IMR-90 (cell line): ENCODE data around the gene KRTAP5-5. TPM values are rescaled to one million over a fixed set of nuclear protein-coding genes. Genes with fewer than 3 reads are reported as not detected.
A peak's percentile ranks its signal among the peaks of the same experiment; 100 is the strongest.

ENCODE experiments used
- ATAC-seq: fragments of 200-7000 bp; cut with Tn5 transposase; 2 replicates; pipeline ENCODE4 v1.9.1; 2020; ENCODE audit warnings: low read depth, mild to moderate bottlenecking, moderate library complexity
- BruUV-seq: library from RNA; stranded (reverse); fragments of 400-500 nt; replicated peaks from 2 replicates; lab custom pipeline; 2021; lab: Mats Ljungman, UMichigan
- CTCF ChIA-PET: fragments of 300-600 bp; formaldehyde crosslinking; extraction: SDS; loops from one replicate; lab custom pipeline; 2021; ENCODE audit warnings: antibody characterized with exemption; lab: Yijun Ruan, JAX
- POLR2A ChIA-PET: fragments of 300-600 bp; sonication (Branson Sonifier 250); formaldehyde crosslinking; loops from one replicate; lab custom pipeline; 2022; ENCODE audit warnings: antibody characterized with exemption; ENCODE audit not compliant: unreplicated experiment; lab: Charles Lee
- DNase-seq: peaks from one replicate; pipeline ENCODE4 v3.0.0; 2013
- H2AFZ ChIP-seq: replicated peaks from 2 replicates; pipeline ENCODE3; 2013; ENCODE audit warnings: low read length, mild to moderate bottlenecking; ENCODE audit not compliant: poor library complexity
- H2AK5ac ChIP-seq: 2 replicates; pipeline ENCODE4 v1.6.1; 2013; ENCODE audit warnings: low read depth, low read length, inconsistent platforms
- H2AK9ac ChIP-seq: replicated peaks from 2 replicates; pipeline ENCODE3; 2013; ENCODE audit warnings: mild to moderate bottlenecking, low read depth, low read length, moderate library complexity; ENCODE audit not compliant: poor library complexity
- H2BK120ac ChIP-seq: 2 replicates; pipeline ENCODE4 v1.6.1; 2013; ENCODE audit warnings: low read depth, low read length, inconsistent platforms
- H2BK15ac ChIP-seq: 3 replicates; pipeline ENCODE4 v1.6.1; 2013; ENCODE audit warnings: low read depth, low read length, inconsistent platforms
- H2BK20ac ChIP-seq: 2 replicates; pipeline ENCODE4 v1.6.1; 2013; ENCODE audit warnings: low read depth, mild to moderate bottlenecking, inconsistent platforms, low read length, moderate library complexity
- H2BK5ac ChIP-seq: 2 replicates; pipeline ENCODE4 v1.6.1; 2013; ENCODE audit warnings: mild to moderate bottlenecking, low read depth, low read length, inconsistent platforms; ENCODE audit not compliant: poor library complexity, severe bottlenecking
- H3K14ac ChIP-seq: replicated peaks from 2 replicates; pipeline ENCODE4 v1.6.1; 2013; ENCODE audit warnings: low read depth, low read length, inconsistent platforms
- H3K18ac ChIP-seq: 2 replicates; pipeline ENCODE4 v1.6.1; 2013; ENCODE audit warnings: low read depth, low read length, control low read depth
- H3K23ac ChIP-seq: 2 replicates; pipeline ENCODE4 v1.6.1; 2013; ENCODE audit warnings: low read depth, low read length, inconsistent platforms
- H3K27ac ChIP-seq: 2 replicates; pipeline ENCODE4 v1.5.1; 2013; ENCODE audit warnings: mild to moderate bottlenecking, control low read depth, low read length; ENCODE audit not compliant: insufficient read depth
- H3K27me3 ChIP-seq: 2 replicates; pipeline ENCODE4 v1.6.1; 2013; ENCODE audit warnings: low read length; ENCODE audit not compliant: control insufficient read depth, insufficient read depth
- H3K36me3 ChIP-seq: 2 replicates; pipeline ENCODE4 v1.6.1; 2013; ENCODE audit warnings: low read length, mixed read lengths; ENCODE audit not compliant: control insufficient read depth, insufficient read depth
- H3K4ac ChIP-seq: 2 replicates; pipeline ENCODE4 v1.6.1; 2013; ENCODE audit warnings: low read depth, low read length, inconsistent platforms
- H3K4me1 ChIP-seq: 2 replicates; pipeline ENCODE4 v1.6.1; 2013; ENCODE audit warnings: low read length, mixed read lengths; ENCODE audit not compliant: control insufficient read depth, insufficient read depth
- H3K4me2 ChIP-seq: 2 replicates; pipeline ENCODE4 v1.6.1; 2013; ENCODE audit warnings: low read depth, mild to moderate bottlenecking, control low read depth, low read length, moderate library complexity
- H3K4me3 ChIP-seq: 2 replicates; pipeline ENCODE4 v1.5.1; 2013; ENCODE audit warnings: low read depth, mild to moderate bottlenecking, control low read depth, low read length, moderate library complexity; ENCODE audit not compliant: insufficient read depth
- H3K56ac ChIP-seq: 2 replicates; pipeline ENCODE4 v1.6.1; 2013; ENCODE audit warnings: low read length, inconsistent platforms; ENCODE audit not compliant: insufficient read depth; ENCODE audit errors: extremely low read depth
- H3K79me1 ChIP-seq, 2 experiments: 2 replicates each; pipeline ENCODE4 v1.6.1; 2013; ENCODE audit warnings: low read length in 2 of 2, inconsistent platforms in 1 of 2, low read depth in 1 of 2
- H3K9ac ChIP-seq: 2 replicates; pipeline ENCODE4 v1.6.1; 2013; ENCODE audit warnings: low read depth, low read length, control low read depth
- H3K9me1 ChIP-seq: 2 replicates; pipeline ENCODE4 v1.6.1; 2013; ENCODE audit warnings: low read length, inconsistent platforms; ENCODE audit not compliant: insufficient read depth
- H3K9me3 ChIP-seq: 2 replicates; pipeline ENCODE4 v1.6.1; 2013; ENCODE audit warnings: low read length; ENCODE audit not compliant: control insufficient read depth, insufficient read depth
- H4K20me1 ChIP-seq: 2 replicates; pipeline ENCODE4 v1.6.1; 2013; ENCODE audit warnings: low read length, inconsistent platforms; ENCODE audit not compliant: insufficient read depth
- H4K5ac ChIP-seq: 2 replicates; pipeline ENCODE4 v1.6.1; 2013; ENCODE audit warnings: mild to moderate bottlenecking, low read depth, low read length, control low read depth
- H4K8ac ChIP-seq, 2 experiments: 2 replicates each; pipeline ENCODE4 v1.6.1; 2013; ENCODE audit warnings: low read depth in 2 of 2, low read length in 2 of 2, control low read depth in 1 of 2, inconsistent platforms in 1 of 2
- H4K91ac ChIP-seq: 2 replicates; pipeline ENCODE4 v1.6.1; 2013; ENCODE audit warnings: low read depth, low read length, inconsistent platforms; ENCODE audit not compliant: insufficient read depth
- BHLHE40 ChIP-seq: fragments of 150-350 bp; IDR thresholded peaks from 2 replicates; pipeline ENCODE4 v1.6.1; 2016; ENCODE audit warnings: mild to moderate bottlenecking, low read depth, low read length
- CEBPB ChIP-seq: IDR thresholded peaks from 2 replicates; pipeline ENCODE4 v1.6.1; 2012; ENCODE audit warnings: low read depth, low read length, improper control_type of control experiment
- ELK1 ChIP-seq: fragments of 150-350 bp; IDR thresholded peaks from 2 replicates; pipeline ENCODE4 v1.6.1; 2016; ENCODE audit warnings: low read depth, mild to moderate bottlenecking, low read length, moderate library complexity, borderline replicate concordance
- FOS ChIP-seq: fragments of 150-350 bp; IDR thresholded peaks from 2 replicates; pipeline ENCODE4 v1.6.1; 2016; ENCODE audit warnings: low read depth, low read length
- MAFK ChIP-seq: IDR thresholded peaks from 2 replicates; pipeline ENCODE4 v1.6.1; 2012; ENCODE audit warnings: low read depth, low read length, improper control_type of control experiment
- MAZ ChIP-seq: IDR thresholded peaks from 2 replicates; pipeline ENCODE4 v1.6.1; 2012; ENCODE audit warnings: low read depth, mild to moderate bottlenecking, low read length, improper control_type of control experiment, moderate library complexity, borderline replicate concordance
- MXI1 ChIP-seq: IDR thresholded peaks from 2 replicates; pipeline ENCODE4 v1.6.1; 2012; ENCODE audit warnings: low read depth, mild to moderate bottlenecking, low read length, moderate library complexity, borderline replicate concordance
- POLR2A ChIP-seq: IDR thresholded peaks from 2 replicates; pipeline ENCODE4 v1.6.1; 2012; ENCODE audit warnings: mild to moderate bottlenecking, low read depth, low read length
- RAD21 ChIP-seq: IDR thresholded peaks from 2 replicates; pipeline ENCODE4 v1.6.1; 2012; ENCODE audit warnings: low read length, improper control_type of control experiment
- RCOR1 ChIP-seq: IDR thresholded peaks from 2 replicates; pipeline ENCODE4 v1.6.1; 2012; ENCODE audit warnings: mild to moderate bottlenecking, low read length, improper control_type of control experiment; ENCODE audit not compliant: insufficient replicate concordance
- RFX5 ChIP-seq: IDR thresholded peaks from 2 replicates; pipeline ENCODE4 v1.8.0; 2012; ENCODE audit warnings: low read depth, mild to moderate bottlenecking, low read length, moderate library complexity
- SMC3 ChIP-seq: fragments of 150-350 bp; IDR thresholded peaks from 2 replicates; pipeline ENCODE4 v1.6.1; 2016; ENCODE audit warnings: low read depth, mild to moderate bottlenecking, antibody characterized with exemption, low read length, moderate library complexity
- WGBS, 2 experiments: methylation state at CpG; one replicate each; pipeline versions ENCODE4 v1.1.5 to v1.1.7; 2013; ENCODE audit warnings: missing lambda C conversion rate in 2 of 2; ENCODE audit not compliant: insufficient read length in 1 of 2; ENCODE audit errors: extremely low coverage in 2 of 2; 5-methylcytosine and 5-hydroxymethylcytosine counted together
- dilution Hi-C: fragments of 300-500 bp; cut with HindIII; formaldehyde crosslinking; loops from one replicate; pipeline ENCODE4 v1.14.3; 2018; ENCODE audit warnings: low sequenced_read_pairs; ENCODE audit not compliant: unreplicated experiment
- in situ Hi-C: fragments of 300-500 bp; cut with MboI; formaldehyde crosslinking; loops from 3 replicates; pipeline ENCODE4 v1.14.3; 2019; ENCODE audit warnings: low sequenced_read_pairs, inconsistent platforms, mixed read lengths
- intact Hi-C: fragments of 100-400 bp; cut with micrococcal nuclease; formaldehyde crosslinking; loops from 2 replicates; pipeline ENCODE4 v1.10.0; 2022
- polyA plus RNA-seq, 3 experiments: library from polyadenylated mRNA; depleted of rRNA; stranded (reverse); fragments of >200 nt; gene quantifications; 2 replicates each; pipeline ENCODE4 v1.2.3, GENCODE V29; 2012; ENCODE audit warnings: low replicate concordance in 1 of 3
- total RNA-seq: library from RNA; depleted of rRNA; stranded (reverse); fragments of >200 nt; gene quantifications from 2 replicates; pipeline ENCODE4 v1.2.3, GENCODE V29; 2012
- TF ChIP-seq, protein P1 (sequence below): conservative IDR thresholded peaks from 2 replicates; pipeline ENCODE4 v1.5.1; 2012; ENCODE audit warnings: mild to moderate bottlenecking, low read depth, low read length, improper control_type of control experiment

The KRTAP5-5 gene
- total and polyA plus RNA-seq, 2 of the 4 experiments (the other 2 are of a cell fraction) = not detected

- no peak for TF ChIP-seq RFX5
- no peak for TF ChIP-seq MAFK
- TF ChIP-seq BHLHE40 = no peak
- TF ChIP-seq, protein P1, sequence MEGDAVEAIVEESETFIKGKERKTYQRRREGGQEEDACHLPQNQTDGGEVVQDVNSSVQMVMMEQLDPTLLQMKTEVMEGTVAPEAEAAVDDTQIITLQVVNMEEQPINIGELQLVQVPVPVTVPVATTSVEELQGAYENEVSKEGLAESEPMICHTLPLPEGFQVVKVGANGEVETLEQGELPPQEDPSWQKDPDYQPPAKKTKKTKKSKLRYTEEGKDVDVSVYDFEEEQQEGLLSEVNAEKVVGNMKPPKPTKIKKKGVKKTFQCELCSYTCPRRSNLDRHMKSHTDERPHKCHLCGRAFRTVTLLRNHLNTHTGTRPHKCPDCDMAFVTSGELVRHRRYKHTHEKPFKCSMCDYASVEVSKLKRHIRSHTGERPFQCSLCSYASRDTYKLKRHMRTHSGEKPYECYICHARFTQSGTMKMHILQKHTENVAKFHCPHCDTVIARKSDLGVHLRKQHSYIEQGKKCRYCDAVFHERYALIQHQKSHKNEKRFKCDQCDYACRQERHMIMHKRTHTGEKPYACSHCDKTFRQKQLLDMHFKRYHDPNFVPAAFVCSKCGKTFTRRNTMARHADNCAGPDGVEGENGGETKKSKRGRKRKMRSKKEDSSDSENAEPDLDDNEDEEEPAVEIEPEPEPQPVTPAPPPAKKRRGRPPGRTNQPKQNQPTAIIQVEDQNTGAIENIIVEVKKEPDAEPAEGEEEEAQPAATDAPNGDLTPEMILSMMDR = no peak
- no peak for TF ChIP-seq SMC3
- TF ChIP-seq MXI1 = no peak
- TF ChIP-seq RCOR1 = no peak
- TF ChIP-seq POLR2A = no peak
- TF ChIP-seq ELK1 = no peak
- no peak for TF ChIP-seq RAD21
- no peak for TF ChIP-seq MAZ
- TF ChIP-seq FOS = no peak
- no peak for TF ChIP-seq CEBPB
- H3K23ac ChIP-seq = no peak overlapping the region
- H3K18ac ChIP-seq = no peak overlapping the region
- CTCF ChIA-PET = interaction anchor here (0.6 to 3.0 kb wide), 9 partner anchors 14 to 503 kb away, joined by 3 to 16 read pairs (median 5); no protein-coding TSS in a partner anchor
- no peaks in the 10 kb centered on the region for H3K79me1 ChIP-seq
- no peak overlapping the region for H3K9ac ChIP-seq
- no peaks in the 10 kb centered on the region for H3K36me3 ChIP-seq
- no peaks in the 10 kb centered on the region for H3K9me3 ChIP-seq
- dilution Hi-C loops = no loop called here
- no peak overlapping the region for H4K8ac ChIP-seq
- no peak for ATAC-seq
- 75% methylated on average over 5 of the region's 14 CpGs; no CpG with 5 or more reads in 1 of the 2 experiments for WGBS, 2 experiments
- no peak overlapping the region for H3K4me3 ChIP-seq
- H2AK9ac ChIP-seq = no peak overlapping the region
- POLR2A ChIA-PET = no interaction called here
- no peak overlapping the region for H3K56ac ChIP-seq
- no peak for DNase-seq
- H4K20me1 ChIP-seq = no peaks in the 10 kb centered on the region
- no peak overlapping the region for H3K4me2 ChIP-seq
- H2AK5ac ChIP-seq = no peak overlapping the region
- no TSS peak for BruUV-seq
- H3K4ac ChIP-seq = no peak overlapping the region
- intact Hi-C loops = loop anchor here (2.0 to 5.0 kb wide), 3 partner anchors 39 to 503 kb away; no protein-coding TSS in a partner anchor
- H3K4me1 ChIP-seq = no peaks in the 10 kb centered on the region; the same call in 1 of the 2 replicates
- no peaks in the 10 kb centered on the region for H3K9me1 ChIP-seq
- no peak overlapping the region for H2BK15ac ChIP-seq
- peak overlapping the region; percentile 73 for H2AFZ ChIP-seq
- H4K91ac ChIP-seq = no peak overlapping the region
- no peak overlapping the region for H3K27ac ChIP-seq
- H2BK20ac ChIP-seq = no peak overlapping the region
- H2BK5ac ChIP-seq = no peak overlapping the region
- H2BK120ac ChIP-seq = no peak overlapping the region
- no peak overlapping the region for H3K14ac ChIP-seq
- in situ Hi-C loops = no loop called here
- peaks cover 51% of the 10 kb centered on the region for H3K27me3 ChIP-seq
- H4K5ac ChIP-seq = no peak overlapping the region
Observed at GRCh38 chr11:1653541-1654387, 24.2 kb downstream of the KRTAP5-5 start.
